Measurements from ENCODE around the gene ATP11B.

GRCh38 chr3:182785142-182785541 is 8.2 kb upstream of the ATP11B start:
- TF ChIP-seq EZH2 (IDR thresholded peaks at IDR 0.05; ENCODE audit: low read length, missing control alignments) (no peak), CTCF (conservative IDR thresholded peaks at IDR 0.05 in 1 of 2, IDR thresholded peaks at IDR 0.05 in 1 of 2; ENCODE audit: low read depth in 1 of 2, low read length in 2 of 2) (no peak)
